ENCODE measurements around the gene PROZ. TPM values are rescaled to one million over a fixed set of nuclear protein-coding genes. Genes with fewer than 3 reads are reported as not detected.

PROZ gene
- total RNA-seq, 1 donor from 2014 or later, result not detected

- no peak for DNase-seq (ENCODE audit: low read depth, low spot score)
Measured at GRCh38 chr13:113204378-113204734, 45.9 kb downstream of the PROZ start.

GRCh38 chr13:113205428-113205931 lies 47.0 kb downstream of the PROZ start:
- no peak for DNase-seq (ENCODE audit: low read depth, low spot score)

GRCh38 chr13:113207460-113207859 lies 49.0 kb downstream of the PROZ start:
- DNase-seq (ENCODE audit: low read depth, low spot score), result no peak

- no peak for DNase-seq (ENCODE audit: low read depth, low spot score)
Measured at GRCh38 chr13:113207890-113208420, 49.5 kb downstream of the PROZ start.

GRCh38 chr13:113208421-113209335 lies 50.2 kb downstream of the PROZ start, which contains the start of gene PCID2:
Gene PCID2, minus strand, starts transcription at chr13:113208669. Its CDS starts 35 bp downstream, at chr13:113208634.
- DNase-seq (ENCODE audit: low read depth, low spot score), result peak; percentile 59

DNA sequence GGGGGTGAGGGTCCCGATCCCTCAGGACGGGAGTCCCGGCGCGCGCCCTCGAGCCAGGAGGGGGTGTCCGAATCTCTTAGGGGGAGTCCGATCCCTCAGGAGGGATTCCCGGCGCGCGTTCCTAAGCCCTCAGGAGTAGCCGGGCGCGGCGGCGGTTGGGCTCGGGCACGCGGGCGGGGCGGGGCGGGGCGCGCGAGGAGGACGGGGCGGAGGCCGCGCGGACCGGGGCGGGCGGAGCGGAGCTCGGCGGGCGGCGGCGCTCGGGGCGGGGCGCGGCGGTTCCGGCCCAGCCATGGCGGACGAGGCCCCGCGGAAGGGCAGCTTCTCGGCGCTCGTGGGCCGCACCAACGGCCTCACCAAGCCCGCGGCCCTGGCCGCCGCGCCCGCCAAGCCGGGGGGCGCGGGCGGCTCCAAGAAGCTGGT lies 50.9 kb downstream of the PROZ start, which contains the start of gene CUL4A:
TSS of gene CUL4A (plus strand) at position 278 of the 423 bp plus-strand sequence. CDS start at position 293, 15 bp downstream.
- no peak for DNase-seq (ENCODE audit: low read depth, low spot score)

DNA sequence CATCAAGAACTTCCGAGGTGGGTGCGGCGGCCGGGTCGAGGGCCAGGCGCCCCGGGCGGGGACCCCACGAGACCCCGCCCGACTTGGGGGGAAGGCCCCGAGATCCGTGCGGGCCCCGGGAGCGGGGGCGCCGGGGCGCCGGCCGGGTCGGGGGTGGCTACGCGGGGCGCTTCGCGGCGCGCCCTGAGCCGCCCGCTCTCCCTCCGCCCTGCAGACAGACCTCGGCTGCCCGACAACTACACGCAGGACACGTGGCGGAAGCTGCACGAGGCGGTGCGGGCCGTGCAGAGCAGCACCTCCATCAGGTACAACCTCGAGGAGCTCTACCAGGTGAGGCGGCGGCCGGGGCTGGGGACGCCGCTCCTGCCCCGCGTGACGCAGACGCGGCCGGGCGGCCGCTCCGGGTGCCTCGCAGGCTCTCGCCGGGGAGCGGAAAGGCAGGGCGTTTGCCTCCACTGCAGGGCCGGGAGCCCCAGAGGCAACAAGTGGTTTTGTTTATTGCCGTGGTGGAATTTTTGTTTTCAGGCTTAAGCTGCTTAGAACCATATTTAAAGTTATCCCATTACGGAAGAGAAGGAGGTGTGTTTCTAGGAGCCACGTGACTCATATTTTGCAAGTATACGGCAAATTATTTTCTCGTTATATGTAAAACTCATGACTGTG lies 51.4 kb downstream of the PROZ start:
- no peak for DNase-seq (ENCODE audit: low read depth, low spot score)

DNA sequence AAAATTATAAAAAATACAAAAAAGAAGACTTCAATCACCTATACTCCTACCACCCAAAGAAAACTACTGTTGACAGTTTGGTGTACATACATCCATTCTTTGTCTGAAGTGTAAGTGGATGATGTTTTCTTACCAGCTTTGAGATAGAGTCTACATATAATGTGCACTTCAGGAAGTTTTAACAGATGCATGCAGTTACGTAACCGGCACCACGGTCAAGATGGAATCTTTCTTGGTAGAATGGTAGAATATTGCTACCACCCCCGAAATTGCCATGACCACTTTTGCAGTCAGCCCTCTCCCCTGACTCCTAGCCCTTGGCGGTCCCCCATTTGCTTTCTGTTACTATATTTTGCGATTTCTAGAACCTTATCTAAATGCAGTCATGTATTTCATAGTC lies 52.4 kb downstream of the PROZ start:
- no peak for DNase-seq (ENCODE audit: low read depth, low spot score)

DNA sequence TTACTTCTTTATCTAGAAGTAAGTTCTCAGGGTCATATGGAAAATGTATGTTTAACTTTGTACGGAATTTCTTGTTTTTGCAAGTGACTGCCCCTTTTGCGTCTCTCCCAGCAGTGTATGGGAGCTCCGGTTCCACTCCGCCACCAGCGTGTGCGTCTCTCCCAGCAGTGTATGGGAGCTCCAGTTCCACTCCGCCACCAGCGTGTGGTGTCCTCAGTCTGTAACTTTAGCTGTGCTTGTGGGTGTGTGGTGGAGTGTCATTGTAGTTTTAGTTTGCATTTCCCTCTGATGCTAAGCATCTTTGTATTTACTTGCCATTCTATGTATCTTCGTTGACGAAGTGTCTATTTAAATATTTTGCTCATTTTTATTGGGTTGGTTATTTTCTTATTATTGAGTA lies 53.3 kb downstream of the PROZ start:
- DNase-seq (ENCODE audit: low read depth, low spot score), result no peak

- no peak for DNase-seq (ENCODE audit: low read depth, low spot score)
Measured at GRCh38 chr13:113216254-113217048, 58.0 kb downstream of the PROZ start.

DNA sequence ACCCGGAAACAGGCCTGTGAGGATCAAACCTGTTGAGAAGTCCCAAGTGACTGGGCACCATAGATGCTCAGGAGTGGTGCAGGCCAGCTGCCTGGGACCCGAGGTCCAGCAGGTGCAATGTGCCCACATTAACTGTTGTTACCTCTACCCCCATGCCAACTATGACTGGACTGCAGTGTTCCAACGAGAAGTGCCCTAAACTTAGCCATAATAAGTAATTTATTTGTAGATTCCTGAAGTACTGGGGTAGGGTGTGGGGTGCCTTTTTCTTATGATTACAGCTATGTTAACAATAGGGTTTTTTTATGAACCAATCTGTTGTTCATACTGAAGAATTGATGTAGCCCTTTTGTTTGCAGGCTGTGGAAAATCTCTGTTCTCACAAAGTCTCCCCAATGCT lies 60.1 kb downstream of the PROZ start:
- DNase-seq (ENCODE audit: low read depth, low spot score), result no peak

GRCh38 chr13:113219256-113219940 lies 61.0 kb downstream of the PROZ start:
- DNase-seq (ENCODE audit: low read depth, low spot score), result no peak

DNA sequence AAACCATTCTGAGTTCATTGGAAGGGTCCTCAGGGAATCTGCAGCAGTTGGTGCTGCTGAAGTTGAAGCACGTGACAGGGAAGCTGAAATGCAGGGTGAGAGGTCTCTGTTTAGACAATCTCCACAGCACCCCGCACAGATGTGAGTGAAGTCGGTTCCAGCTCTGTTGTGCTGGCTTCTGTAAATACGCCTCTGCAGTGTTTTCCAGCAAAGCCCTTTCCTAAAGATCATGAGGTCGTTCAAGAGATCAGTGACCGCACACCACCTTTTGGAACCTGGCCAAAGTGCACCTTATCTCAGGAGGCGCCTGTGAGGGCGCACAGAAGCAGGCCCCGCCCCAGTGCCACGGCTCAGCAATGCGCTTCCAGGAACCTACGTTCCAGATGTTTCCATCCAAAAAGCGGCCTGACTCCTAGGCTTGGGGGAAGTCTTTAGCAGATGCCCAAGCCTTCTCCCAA lies 61.7 kb downstream of the PROZ start:
- no peak for DNase-seq (ENCODE audit: low read depth, low spot score)

DNA sequence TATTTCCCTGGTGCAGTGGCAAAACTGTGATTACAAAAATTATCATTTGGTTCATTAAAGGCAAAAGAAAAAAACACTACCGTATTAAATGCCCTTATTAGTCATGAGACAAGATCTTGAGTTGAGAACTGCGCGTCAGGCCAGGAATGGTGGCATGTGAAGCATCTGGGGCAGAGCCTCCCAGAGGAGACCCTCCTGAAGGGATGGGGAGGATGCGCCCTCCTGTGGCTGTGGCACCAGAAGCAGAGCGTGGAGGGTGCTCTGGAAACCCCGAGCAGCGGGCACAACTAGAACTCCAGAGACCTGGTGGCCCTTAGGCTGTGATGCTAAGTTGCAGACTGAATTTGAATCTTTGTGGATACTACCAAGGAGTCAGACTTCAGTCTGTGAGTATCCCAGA lies 62.4 kb downstream of the PROZ start:
- DNase-seq (ENCODE audit: low read depth, low spot score), result no peak

Other genes with a start within 250 kb of the PROZ start
- gene MCF2L, start 189.4 kb upstream of the PROZ start, total RNA-seq, result under 0.01 and 0.32 TPM in 2 replicates
- gene F7, start 52.9 kb upstream of the PROZ start, total RNA-seq, result not detected in 2 replicates
- 0.13 and 0.56 TPM in 2 replicates for gene F10, start 35.8 kb upstream of the PROZ start, total RNA-seq
- 53.4 and 67.3 TPM in 2 replicates for gene PCID2, start 50.0 kb downstream of the PROZ start, total RNA-seq
- gene CUL4A, start 51.0 kb downstream of the PROZ start, total RNA-seq, result 116 and 129 TPM in 2 replicates
- gene LAMP1, start 138.6 kb downstream of the PROZ start, total RNA-seq, result 209 and 236 TPM in 2 replicates
- gene GRTP1, start 205.5 kb downstream of the PROZ start, total RNA-seq, result 0.07 and 0.20 TPM in 2 replicates

All from pulmonary artery endothelial cell (primary cell).